GM19099 (cell line): ENCODE data around the gene TFPI2.
A peak's percentile ranks its signal among the peaks of the same experiment; 100 is the strongest.

ENCODE experiments used
- POLR2A ChIP-seq: IDR thresholded peaks from 3 replicates; pipeline ENCODE4 v1.6.1; 2011; ENCODE audit warnings: low read depth; ENCODE audit not compliant: insufficient read length; ENCODE audit errors: extremely low read depth

The TFPI2 gene, protein sequence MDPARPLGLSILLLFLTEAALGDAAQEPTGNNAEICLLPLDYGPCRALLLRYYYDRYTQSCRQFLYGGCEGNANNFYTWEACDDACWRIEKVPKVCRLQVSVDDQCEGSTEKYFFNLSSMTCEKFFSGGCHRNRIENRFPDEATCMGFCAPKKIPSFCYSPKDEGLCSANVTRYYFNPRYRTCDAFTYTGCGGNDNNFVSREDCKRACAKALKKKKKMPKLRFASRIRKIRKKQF

DNA sequence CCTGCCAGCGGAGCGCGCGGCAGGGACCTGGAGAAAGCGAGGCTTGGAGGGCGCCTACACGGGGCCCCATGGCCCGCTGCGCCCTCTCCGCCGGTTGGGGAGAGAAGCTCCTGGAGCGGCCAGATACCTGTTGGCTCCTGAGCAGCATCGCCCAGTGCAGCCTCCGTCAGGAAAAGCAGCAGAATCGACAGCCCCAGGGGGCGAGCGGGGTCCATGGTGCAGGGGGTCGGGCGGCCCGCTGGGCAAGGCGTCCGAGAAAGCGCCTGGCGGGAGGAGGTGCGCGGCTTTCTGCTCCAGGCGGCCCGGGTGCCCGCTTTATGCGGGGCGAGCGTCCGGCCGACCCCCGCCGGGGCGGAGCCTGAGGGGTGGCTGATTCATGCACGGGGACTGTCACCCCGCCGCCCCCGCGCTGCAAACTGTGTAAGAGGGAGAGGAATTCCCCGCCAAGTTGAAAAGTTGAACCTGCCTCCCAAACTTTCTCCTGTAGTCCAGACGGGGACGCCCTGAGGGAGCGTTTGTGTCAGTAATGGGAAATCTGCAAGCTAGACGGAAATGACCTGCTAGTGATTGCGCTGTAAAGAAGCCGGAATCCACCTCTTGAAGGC, at the start of gene TFPI2:
TFPI2 (minus strand) TSS at position 290 of the 605 bp plus-strand sequence; CDS start at position 215, 75 bp downstream.
- no peak for TF ChIP-seq POLR2A

GRCh38 chr7:93938293-93938692, 47.7 kb upstream of the TFPI2 start:
- no peak for TF ChIP-seq POLR2A

- no peak for TF ChIP-seq POLR2A
Observed at GRCh38 chr7:93937818-93938217, 47.3 kb upstream of the TFPI2 start.

GRCh38 chr7:93935102-93935501, 44.5 kb upstream of the TFPI2 start:
- no peak for TF ChIP-seq POLR2A

GRCh38 chr7:93933156-93933555, 42.6 kb upstream of the TFPI2 start:
- TF ChIP-seq POLR2A: no peak

DNA sequence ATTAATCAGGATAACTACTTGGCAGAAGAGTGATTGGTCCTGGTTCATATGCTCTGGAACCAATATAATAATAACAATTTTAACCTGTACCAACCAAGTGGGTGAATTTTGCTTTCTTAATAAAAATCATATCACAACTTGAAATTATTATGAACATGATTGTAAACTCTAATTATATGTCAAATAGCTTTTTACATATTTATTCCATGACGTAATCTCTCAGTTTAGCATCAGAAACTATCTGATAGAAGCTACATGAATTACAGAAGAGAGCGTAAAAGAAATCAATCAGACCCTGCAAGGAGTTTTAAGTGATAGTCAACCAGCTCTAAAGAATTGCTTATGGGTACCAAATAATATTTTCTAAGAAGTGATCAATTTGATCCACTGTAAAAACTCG, 41.1 kb upstream of the TFPI2 start:
- TF ChIP-seq POLR2A: no peak

- TF ChIP-seq POLR2A: no peak
Observed at GRCh38 chr7:93927585-93927984, 37.0 kb upstream of the TFPI2 start.

DNA sequence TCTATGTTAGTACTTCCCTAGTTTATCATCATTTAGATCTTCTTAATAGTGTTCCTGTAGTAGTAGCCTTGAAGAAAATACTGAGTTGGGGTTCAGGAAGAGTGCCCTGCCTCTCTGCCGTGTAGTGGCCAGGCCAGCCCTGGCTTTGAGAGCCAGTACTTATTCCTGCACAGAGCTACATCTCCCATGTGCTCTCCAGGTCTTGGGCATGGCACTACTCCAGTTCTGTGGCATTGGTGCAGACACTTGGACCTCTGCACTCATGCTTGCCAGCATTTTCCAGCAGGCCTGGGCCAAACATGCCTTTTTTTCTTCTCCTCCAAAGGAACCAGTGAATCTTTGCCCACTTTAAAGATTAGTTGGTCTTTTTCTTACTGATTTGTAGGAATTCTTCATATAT, 36.2 kb upstream of the TFPI2 start:
- TF ChIP-seq POLR2A: no peak

- no peak for TF ChIP-seq POLR2A
Observed at GRCh38 chr7:93923942-93924341, 33.4 kb upstream of the TFPI2 start.

DNA sequence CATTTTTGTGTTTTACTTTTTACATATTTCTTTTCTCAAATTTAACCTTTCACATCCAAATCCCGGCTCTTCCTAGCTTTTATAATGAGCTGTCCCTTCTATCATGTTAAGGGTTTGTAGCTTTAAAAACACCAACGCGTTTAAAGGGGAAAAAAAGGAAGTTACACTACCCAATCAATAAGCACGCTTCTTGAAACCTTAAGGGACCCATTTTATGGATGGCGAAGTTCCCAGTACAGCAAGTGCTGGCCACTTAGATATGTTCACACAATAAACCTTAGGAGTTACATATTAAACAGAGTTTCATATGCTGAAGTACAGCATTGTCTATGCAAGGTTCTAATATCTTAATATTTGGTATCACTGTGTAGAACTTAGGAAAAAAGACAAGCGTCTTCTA, 32.7 kb upstream of the TFPI2 start:
- TF ChIP-seq POLR2A: no peak

GRCh38 chr7:93921607-93922566, 31.3 kb upstream of the TFPI2 start, which contains the start of gene GNG11:
Gene GNG11 (plus strand): TSS chr7:93921735. CDS start chr7:93922138, 403 bp downstream.
- TF ChIP-seq POLR2A: peak; percentile 45

- no peak for TF ChIP-seq POLR2A
Observed at GRCh38 chr7:93921186-93921585, 30.6 kb upstream of the TFPI2 start.

DNA sequence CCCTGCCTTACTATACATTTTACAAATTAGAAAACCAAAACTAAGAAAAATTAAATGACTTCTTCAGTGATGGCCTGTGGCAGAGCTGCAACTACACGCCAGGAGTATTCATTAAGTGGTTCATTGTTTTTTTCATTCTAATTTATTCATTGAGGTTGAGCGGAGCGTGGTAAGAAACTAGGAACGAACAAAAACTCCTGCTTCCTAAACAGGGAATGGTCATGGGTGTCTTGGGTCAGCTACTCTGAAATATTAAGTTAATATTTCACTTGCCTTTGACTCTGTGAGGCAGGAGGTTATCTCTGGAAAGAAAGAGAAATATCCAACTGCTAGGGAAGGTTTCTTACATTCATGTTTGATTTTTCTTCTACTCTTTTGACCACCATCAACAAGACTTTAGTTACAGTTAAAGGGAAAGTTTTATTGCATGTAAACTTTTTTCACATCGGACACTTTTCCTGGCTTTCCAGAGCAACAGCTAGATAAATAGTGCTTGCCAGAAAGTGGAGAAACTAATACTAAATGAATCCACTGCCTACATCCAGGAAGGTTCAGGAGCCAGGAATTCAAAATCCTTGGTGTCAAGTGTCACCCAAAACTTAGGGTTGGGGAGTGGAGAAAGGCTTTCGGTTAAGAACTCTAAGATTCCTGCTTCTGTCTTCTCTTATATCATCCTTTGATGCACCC, 30.1 kb upstream of the TFPI2 start:
- no peak for TF ChIP-seq POLR2A

- no peak for TF ChIP-seq POLR2A
Observed at GRCh38 chr7:93914581-93915066, 24.1 kb upstream of the TFPI2 start.

- no peak for TF ChIP-seq POLR2A
Observed at GRCh38 chr7:93913197-93913596, 22.6 kb upstream of the TFPI2 start.
